SK-N-SH (cell line): ENCODE measurements around the gene GPC5. TPM values are rescaled to one million over a fixed set of nuclear protein-coding genes. Genes with fewer than 3 reads are reported as not detected.

Experiments used
- CTCF ChIA-PET: fragments of 300-600, 350-600 bp; formaldehyde crosslinking; extraction: SDS; loops from one replicate; lab custom pipeline; 2021; lab: Yijun Ruan, JAX
- POLR2A ChIA-PET: fragments of 350-600 bp; sonication (Branson Sonifier 250); formaldehyde crosslinking; extraction: SDS; loops from one replicate; lab custom pipeline; 2020; ENCODE audit warnings: antibody characterized with exemption, inconsistent platforms; lab: Yijun Ruan, JAX
- DNase-seq: peaks from one replicate; pipeline ENCODE4 v3.0.0; 2012
- H2AFZ ChIP-seq: fragments of 200-600 bp; sonication (generic); 2 replicates; pipeline ENCODE4 v1.8.1; 2016; ENCODE audit warnings: antibody characterized with exemption, mild to moderate bottlenecking, low read depth
- H3F3A ChIP-seq: fragments of 200-600 bp; sonication (generic); replicated peaks from 2 replicates; pipeline ENCODE3; 2016; ENCODE audit warnings: antibody characterized with exemption, mild to moderate bottlenecking; ENCODE audit not compliant: insufficient read depth
- H3K27ac ChIP-seq, 2 experiments: fragments of 200-500 bp in 1 of 2; fragments of 200-600 bp in 1 of 2; sonication (Bioruptor generic) in 1 of 2; sonication (generic), shearing (Covaris generic) in 1 of 2; 2 replicates each; pipeline versions ENCODE4 v1.5.1 to v1.6.1; 2014 to 2016; ENCODE audit warnings: low read depth in 2 of 2, inconsistent platforms in 1 of 2, low read length in 1 of 2, mild to moderate bottlenecking in 1 of 2, mixed read lengths in 1 of 2
- H3K27me3 ChIP-seq: fragments of 200-600 bp; sonication (generic), shearing (Covaris generic); 2 replicates; pipeline ENCODE4 v1.6.1; 2016; ENCODE audit warnings: mixed run types; ENCODE audit not compliant: insufficient read depth
- H3K36me3 ChIP-seq, 2 experiments: fragments of 200-500 bp in 1 of 2; fragments of 200-600 bp in 1 of 2; sonication (Bioruptor generic) in 1 of 2; sonication (generic) in 1 of 2; replicated peaks in 1 of 2; 2 replicates each; pipeline versions ENCODE3 to v1.5.1; 2014 to 2016; ENCODE audit warnings: low read length in 1 of 2, mild to moderate bottlenecking in 1 of 2; ENCODE audit not compliant: insufficient read depth in 2 of 2, control insufficient read depth in 1 of 2
- H3K4me1 ChIP-seq, 2 experiments: fragments of 200-500 bp in 1 of 2; fragments of 200-600 bp in 1 of 2; sonication (Bioruptor generic) in 1 of 2; sonication (generic), shearing (Covaris generic) in 1 of 2; 2 replicates each; pipeline versions ENCODE4 v1.5.1 to v1.6.1; 2014 to 2016; ENCODE audit warnings: low read depth in 1 of 2, low read length in 1 of 2, mixed run types in 1 of 2; ENCODE audit not compliant: insufficient read depth in 2 of 2, control insufficient read depth in 1 of 2
- H3K4me2 ChIP-seq: fragments of 200-600 bp; sonication (generic), shearing (Covaris generic); 2 replicates; pipeline ENCODE4 v1.6.1; 2017; ENCODE audit warnings: mixed run types
- H3K4me3 ChIP-seq, 2 experiments: fragments of 200-500 bp in 1 of 2; fragments of 200-600 bp in 1 of 2; sonication (Bioruptor generic) in 1 of 2; sonication (generic), shearing (Covaris generic) in 1 of 2; 2 replicates each; pipeline versions ENCODE4 v1.5.1 to v1.8.1; 2014 to 2016; ENCODE audit warnings: low read depth in 2 of 2, inconsistent platforms in 1 of 2, low read length in 1 of 2, mild to moderate bottlenecking in 1 of 2, mixed read lengths in 1 of 2, moderate library complexity in 1 of 2
- H3K79me2 ChIP-seq: fragments of 200-600 bp; sonication (generic); 2 replicates; pipeline ENCODE4 v1.8.1; 2017; ENCODE audit warnings: mild to moderate bottlenecking; ENCODE audit not compliant: insufficient read depth
- H3K9ac ChIP-seq: fragments of 200-600 bp; sonication (generic); 2 replicates; pipeline ENCODE4 v1.6.1; 2017; ENCODE audit warnings: mixed run types
- H3K9me2 ChIP-seq: fragments of 200-600 bp; sonication (generic); 2 replicates; pipeline ENCODE4 v1.6.1; 2017; ENCODE audit warnings: mixed run types
- H3K9me3 ChIP-seq: fragments of 200-600 bp; sonication (generic); 2 replicates; pipeline ENCODE4 v1.6.1; 2017; ENCODE audit warnings: mixed run types, mild to moderate bottlenecking, moderate library complexity
- H4K20me1 ChIP-seq: fragments of 200-600 bp; sonication (generic); 2 replicates; pipeline ENCODE4 v1.6.1; 2017; ENCODE audit warnings: mild to moderate bottlenecking, mixed run types; ENCODE audit not compliant: insufficient read depth
- CHD2 ChIP-seq: fragments of 150-350 bp; IDR thresholded peaks from 2 replicates; pipeline ENCODE4 v1.6.1; 2018; ENCODE audit warnings: low read length; ENCODE audit not compliant: partially characterized antibody
- ELF1 ChIP-seq: IDR thresholded peaks from 2 replicates; pipeline ENCODE4 v1.4.0; 2012
- FOXJ3 ChIP-seq: sonication (generic); formaldehyde crosslinking; IDR thresholded peaks from 2 replicates; pipeline ENCODE4 v1.5.1; 2020; ENCODE audit warnings: mild to moderate bottlenecking, missing genetic modification reagents
- FOXM1 ChIP-seq: IDR thresholded peaks from 2 replicates; pipeline ENCODE4 v1.4.0; 2012; ENCODE audit warnings: low read depth, mild to moderate bottlenecking
- GABPA ChIP-seq: IDR thresholded peaks from 2 replicates; pipeline ENCODE4 v1.4.0; 2012; ENCODE audit warnings: low read depth, mild to moderate bottlenecking
- GATA2 ChIP-seq: sonication (generic); formaldehyde crosslinking; IDR thresholded peaks from 2 replicates; pipeline ENCODE4 v1.5.0; 2020; ENCODE audit warnings: mild to moderate bottlenecking, missing genetic modification reagents
- RAD21 ChIP-seq: IDR thresholded peaks from 2 replicates; pipeline ENCODE4 v1.6.1; 2012; ENCODE audit warnings: mild to moderate bottlenecking, low read length
- RCOR1 ChIP-seq: fragments of 150-350 bp; IDR thresholded peaks from 2 replicates; pipeline ENCODE4 v1.6.1; 2017; ENCODE audit warnings: antibody characterized with exemption, low read length
- REST ChIP-seq: IDR thresholded peaks from 2 replicates; pipeline ENCODE4 v1.6.1; 2012; ENCODE audit warnings: mild to moderate bottlenecking, low read depth, low read length, moderate library complexity
- RFX5 ChIP-seq: IDR thresholded peaks from 2 replicates; pipeline ENCODE4 v1.6.1; 2012; ENCODE audit warnings: mild to moderate bottlenecking, improper control_type of control experiment, low read length
- RXRA ChIP-seq: IDR thresholded peaks from 2 replicates; pipeline ENCODE4 v1.4.0; 2012; ENCODE audit warnings: low read depth, mild to moderate bottlenecking, borderline replicate concordance
- SMC3 ChIP-seq: IDR thresholded peaks from 2 replicates; pipeline ENCODE4 v1.6.1; 2012; ENCODE audit warnings: low read depth, low read length, improper control_type of control experiment
- TAF1 ChIP-seq: IDR thresholded peaks from 2 replicates; pipeline ENCODE4 v1.6.1; 2012; ENCODE audit warnings: low read depth, mild to moderate bottlenecking, low read length, moderate library complexity, borderline replicate concordance
- TCF12 ChIP-seq: IDR thresholded peaks from 2 replicates; pipeline ENCODE4 v1.4.0; 2012
- YY1 ChIP-seq: IDR thresholded peaks from 2 replicates; pipeline ENCODE4 v1.4.0; 2012; ENCODE audit warnings: low read depth, mild to moderate bottlenecking
- ZBTB33 ChIP-seq: IDR thresholded peaks from 2 replicates; pipeline ENCODE4 v1.4.0; 2012; ENCODE audit warnings: low read depth, borderline replicate concordance
- WGBS: methylation state at CpG from one replicate; pipeline ENCODE4 v1.1.6; 2017; ENCODE audit warnings: low lambda C conversion rate; 5-methylcytosine and 5-hydroxymethylcytosine counted together
- polyA plus RNA-seq, 3 experiments: library from polyadenylated mRNA; depleted of rRNA; stranded (reverse); fragments of >200 nt; gene quantifications; 2 replicates each; pipeline ENCODE4 v1.2.3, GENCODE V29; 2012
- TF ChIP-seq, protein P1 (sequence below): fragments of 200-600 bp; sonication (generic); IDR thresholded peaks from 2 replicates; pipeline ENCODE4 v1.6.1; 2017; ENCODE audit warnings: antibody characterized with exemption, mild to moderate bottlenecking, moderate library complexity

GPC5 gene
- polyA plus RNA-seq, 1 of the 3 experiments (the other 2 are of a cell fraction) = 0.03 TPM

DNA sequence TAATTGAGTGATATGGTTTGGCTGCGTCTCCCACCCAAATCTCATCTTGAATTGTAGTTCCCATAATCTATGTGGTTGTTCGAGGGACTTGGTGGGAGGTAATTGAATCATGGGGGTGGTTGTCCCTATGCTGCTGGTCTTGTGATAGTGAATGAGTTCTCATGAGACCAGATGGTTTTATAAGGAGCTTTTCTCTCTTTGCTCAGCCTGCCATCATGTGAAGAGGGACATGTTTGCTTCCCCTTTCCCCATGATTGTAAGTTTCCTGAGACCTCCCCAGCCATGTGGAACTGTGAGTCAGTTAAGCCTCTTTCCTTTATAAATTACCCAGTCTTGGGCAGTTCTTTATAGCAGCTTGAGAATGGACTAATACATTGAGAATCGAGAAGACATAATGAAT is 480.1 kb downstream of the GPC5 start:
- H3K4me3 ChIP-seq = no peak overlapping the region
- H2AFZ ChIP-seq = no peak overlapping the region
- no peaks in the 10 kb centered on the region for H3K9me3 ChIP-seq
- H3K27ac ChIP-seq = no peak overlapping the region
- ChIA-PET CTCF (no interaction called here), POLR2A (no interaction called here)
- no peaks in the 10 kb centered on the region for H3K4me1 ChIP-seq
- DNase-seq = no peak
- no peaks in the 10 kb centered on the region for H4K20me1 ChIP-seq
- H3K4me2 ChIP-seq = no peak overlapping the region
- 31% methylated on average over 3 of the region's 3 CpGs for WGBS
- H3K9me2 ChIP-seq = no peaks in the 10 kb centered on the region
- H3K36me3 ChIP-seq = no peaks in the 10 kb centered on the region
- H3K9ac ChIP-seq = no peak overlapping the region
- no peaks in the 10 kb centered on the region for H3F3A ChIP-seq
- H3K27me3 ChIP-seq = no peaks in the 10 kb centered on the region
- TF ChIP-seq ZBTB33 (no peak), RCOR1 (no peak), YY1 (no peak), FOXJ3 (CRISPR knock-in tag) (no peak)
- TF ChIP-seq, all 33 proteins: peak for 0
- H3K79me2 ChIP-seq = no peaks in the 10 kb centered on the region

- CTCF ChIA-PET = no interaction called here
Measured at GRCh38 chr13:91879360-91879759, 480.9 kb downstream of the GPC5 start.

More at GRCh38 chr13:91879360-91879759, 480.9 kb downstream of the GPC5 start:
- no peaks in the 10 kb centered on the region for H3K9me2 ChIP-seq
- H3K36me3 ChIP-seq = no peaks in the 10 kb centered on the region
- no peaks in the 10 kb centered on the region for H3K9me3 ChIP-seq
- H3K4me1 ChIP-seq = no peaks in the 10 kb centered on the region
- no peak overlapping the region for H3K4me3 ChIP-seq
- H3K27me3 ChIP-seq = no peaks in the 10 kb centered on the region
- H4K20me1 ChIP-seq = no peaks in the 10 kb centered on the region
- no peak overlapping the region for H3K9ac ChIP-seq
- H3K79me2 ChIP-seq = no peaks in the 10 kb centered on the region
- no peak overlapping the region for H2AFZ ChIP-seq
- DNase-seq = no peak
- POLR2A ChIA-PET = no interaction called here
- 74% methylated on average over 2 of the region's 2 CpGs for WGBS
- no peak overlapping the region for H3K4me2 ChIP-seq
- H3K27ac ChIP-seq = no peak overlapping the region
- TF ChIP-seq SMC3 = no peak
- no peak for TF ChIP-seq FOXJ3 (CRISPR knock-in tag)
- TF ChIP-seq TCF12 = no peak
- TF ChIP-seq GATA2 (CRISPR knock-in tag) = no peak
- no peak for TF ChIP-seq RXRA
- TF ChIP-seq, protein P1, sequence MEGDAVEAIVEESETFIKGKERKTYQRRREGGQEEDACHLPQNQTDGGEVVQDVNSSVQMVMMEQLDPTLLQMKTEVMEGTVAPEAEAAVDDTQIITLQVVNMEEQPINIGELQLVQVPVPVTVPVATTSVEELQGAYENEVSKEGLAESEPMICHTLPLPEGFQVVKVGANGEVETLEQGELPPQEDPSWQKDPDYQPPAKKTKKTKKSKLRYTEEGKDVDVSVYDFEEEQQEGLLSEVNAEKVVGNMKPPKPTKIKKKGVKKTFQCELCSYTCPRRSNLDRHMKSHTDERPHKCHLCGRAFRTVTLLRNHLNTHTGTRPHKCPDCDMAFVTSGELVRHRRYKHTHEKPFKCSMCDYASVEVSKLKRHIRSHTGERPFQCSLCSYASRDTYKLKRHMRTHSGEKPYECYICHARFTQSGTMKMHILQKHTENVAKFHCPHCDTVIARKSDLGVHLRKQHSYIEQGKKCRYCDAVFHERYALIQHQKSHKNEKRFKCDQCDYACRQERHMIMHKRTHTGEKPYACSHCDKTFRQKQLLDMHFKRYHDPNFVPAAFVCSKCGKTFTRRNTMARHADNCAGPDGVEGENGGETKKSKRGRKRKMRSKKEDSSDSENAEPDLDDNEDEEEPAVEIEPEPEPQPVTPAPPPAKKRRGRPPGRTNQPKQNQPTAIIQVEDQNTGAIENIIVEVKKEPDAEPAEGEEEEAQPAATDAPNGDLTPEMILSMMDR = no peak
- TF ChIP-seq REST = no peak
- TF ChIP-seq FOXM1 = no peak
- TF ChIP-seq TAF1 = no peak
- no peak for TF ChIP-seq ELF1
- no peak for TF ChIP-seq CHD2
- TF ChIP-seq RFX5 = no peak
- TF ChIP-seq GABPA = no peak
- no peak for TF ChIP-seq YY1
- TF ChIP-seq RAD21 = no peak
- no peaks in the 10 kb centered on the region for H3F3A ChIP-seq
